ENCODE measurements around the gene CSMD2.

DNA sequence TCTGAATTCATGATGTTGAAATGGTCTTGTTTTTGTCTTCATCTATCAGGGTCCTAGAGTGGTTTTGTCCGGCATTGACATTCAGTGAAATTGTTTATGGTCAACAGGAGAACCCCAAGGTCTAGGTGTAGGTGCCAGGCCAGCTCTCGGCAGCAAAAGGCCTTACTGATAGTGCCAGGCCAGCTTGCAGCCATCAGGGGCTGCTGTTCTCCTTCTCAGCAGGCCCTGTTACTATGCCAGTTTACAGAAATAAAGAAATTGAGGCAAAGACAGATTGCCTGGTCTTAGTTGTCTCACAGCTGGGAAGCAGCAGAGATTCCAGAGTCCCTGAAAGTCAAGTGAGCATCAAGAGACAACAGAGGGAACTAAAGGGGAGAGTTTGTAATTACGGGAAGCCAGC lies 289.2 kb downstream of the CSMD2 start:
- TF ChIP-seq, protein P1, sequence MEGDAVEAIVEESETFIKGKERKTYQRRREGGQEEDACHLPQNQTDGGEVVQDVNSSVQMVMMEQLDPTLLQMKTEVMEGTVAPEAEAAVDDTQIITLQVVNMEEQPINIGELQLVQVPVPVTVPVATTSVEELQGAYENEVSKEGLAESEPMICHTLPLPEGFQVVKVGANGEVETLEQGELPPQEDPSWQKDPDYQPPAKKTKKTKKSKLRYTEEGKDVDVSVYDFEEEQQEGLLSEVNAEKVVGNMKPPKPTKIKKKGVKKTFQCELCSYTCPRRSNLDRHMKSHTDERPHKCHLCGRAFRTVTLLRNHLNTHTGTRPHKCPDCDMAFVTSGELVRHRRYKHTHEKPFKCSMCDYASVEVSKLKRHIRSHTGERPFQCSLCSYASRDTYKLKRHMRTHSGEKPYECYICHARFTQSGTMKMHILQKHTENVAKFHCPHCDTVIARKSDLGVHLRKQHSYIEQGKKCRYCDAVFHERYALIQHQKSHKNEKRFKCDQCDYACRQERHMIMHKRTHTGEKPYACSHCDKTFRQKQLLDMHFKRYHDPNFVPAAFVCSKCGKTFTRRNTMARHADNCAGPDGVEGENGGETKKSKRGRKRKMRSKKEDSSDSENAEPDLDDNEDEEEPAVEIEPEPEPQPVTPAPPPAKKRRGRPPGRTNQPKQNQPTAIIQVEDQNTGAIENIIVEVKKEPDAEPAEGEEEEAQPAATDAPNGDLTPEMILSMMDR (IDR thresholded peaks at IDR 0.05), result peak in 4 of 6 experiments; percentile 15 to 38 (median 26)
- TF ChIP-seq POLR2A (IDR thresholded peaks at IDR 0.05), result no peak
